ENCODE data around the gene SASH1. TPM values are rescaled to one million over a fixed set of nuclear protein-coding genes. Genes with fewer than 3 reads are reported as not detected.

The SASH1 gene
- total and polyA plus RNA-seq, 2 of the 8 experiments (the other 6 are each of a cell fraction or from before 2014, with no cell fraction given), result 6.0 to 20.2 TPM

GRCh38 chr6:148548749-148549140, 206.1 kb downstream of the SASH1 start (continued):
- TF ChIP-seq TAF1 (IDR thresholded peaks at IDR 0.05; ENCODE audit: low read depth, low read length) (no peak), CBX5 (IDR thresholded peaks at IDR 0.05; ENCODE audit: low read depth, low read length) (no peak), ATF3 (IDR thresholded peaks at IDR 0.05; ENCODE audit: insufficient read depth, low read depth, low read length) (no peak)

All from H1 (cell line).